Mesenteric fat pad (tissue), 1 donor: ENCODE measurements around the gene MYL3. TPM values are rescaled to one million over a fixed set of nuclear protein-coding genes. Genes with fewer than 3 reads are reported as not detected.
"Not testable (repeated sequence)": the region's sequence is repeated elsewhere in the genome, so short reads cannot be mapped to it uniquely, and the experiment has no call there.

Source experiments
- DNase-seq: peaks from one replicate; pipeline ENCODE4 v3.0.0-alpha.2; 2020; ENCODE audit warnings: low spot score
- total RNA-seq: library from RNA; stranded (reverse); fragmentation: NEBNext Ultra II Directional; extraction: Animal tissue kit (Norgen Biotek cat#: 25700); gene quantifications from one replicate; pipeline ENCODE4 v1.2.1, GENCODE V29; 2021
- donor health status: DM: yes; HTN: yes; CAD: no.

MYL3 gene
- total RNA-seq, 1 donor from 2014 or later, result 2.6 TPM

- DNase-seq, result no peak
Observed at GRCh38 chr3:46831316-46831715, 31.9 kb downstream of the MYL3 start.

GRCh38 chr3:46830801-46831200 lies 32.4 kb downstream of the MYL3 start:
- no peak for DNase-seq

DNA sequence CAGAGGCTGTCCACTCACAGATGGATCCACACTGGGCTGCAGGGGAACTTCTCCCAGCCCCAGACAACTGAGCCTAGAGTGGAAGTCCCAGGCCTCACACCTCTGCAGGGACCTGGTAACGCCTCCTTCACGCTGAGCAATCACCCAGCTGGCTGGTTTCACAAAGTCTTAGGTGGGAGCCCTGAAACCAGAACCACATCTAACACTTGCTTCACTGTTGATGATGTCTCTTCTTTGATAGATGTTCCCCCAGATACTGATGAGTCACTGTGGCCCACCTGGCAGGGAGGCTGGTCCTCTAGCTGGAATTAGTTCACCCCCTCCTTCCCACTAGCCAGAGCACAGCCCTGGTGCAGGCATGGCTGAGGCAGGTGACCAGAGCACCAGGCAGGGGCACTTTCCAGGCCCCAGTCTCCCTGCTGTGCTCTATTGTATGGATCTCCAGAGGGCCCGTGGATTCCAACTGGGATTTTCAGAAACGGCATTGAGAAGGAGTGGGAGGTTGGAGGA lies 33.5 kb downstream of the MYL3 start:
- DNase-seq, result no peak

DNA sequence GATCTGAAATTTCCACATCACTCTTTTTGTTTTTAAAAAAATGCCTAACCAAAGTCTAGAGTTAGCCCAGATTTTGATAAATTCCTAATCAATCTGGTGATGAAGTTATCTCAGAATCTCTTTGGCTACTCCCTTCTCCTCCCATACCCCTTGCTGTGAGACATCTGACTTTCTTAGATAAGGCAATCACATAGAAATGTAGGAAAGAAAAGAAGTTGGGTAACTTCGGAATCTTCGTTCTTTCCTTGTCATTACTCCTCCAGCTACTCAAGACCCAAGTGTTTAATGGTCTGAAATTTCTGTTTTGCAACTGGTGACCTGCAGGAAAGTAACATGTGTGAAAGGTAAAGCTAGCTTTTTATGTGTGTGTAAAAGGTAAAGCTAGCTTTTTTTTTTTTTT lies 37.8 kb downstream of the MYL3 start:
- no peak for DNase-seq

GRCh38 chr3:46824211-46824970 lies 38.9 kb downstream of the MYL3 start:
- no peak for DNase-seq

DNA sequence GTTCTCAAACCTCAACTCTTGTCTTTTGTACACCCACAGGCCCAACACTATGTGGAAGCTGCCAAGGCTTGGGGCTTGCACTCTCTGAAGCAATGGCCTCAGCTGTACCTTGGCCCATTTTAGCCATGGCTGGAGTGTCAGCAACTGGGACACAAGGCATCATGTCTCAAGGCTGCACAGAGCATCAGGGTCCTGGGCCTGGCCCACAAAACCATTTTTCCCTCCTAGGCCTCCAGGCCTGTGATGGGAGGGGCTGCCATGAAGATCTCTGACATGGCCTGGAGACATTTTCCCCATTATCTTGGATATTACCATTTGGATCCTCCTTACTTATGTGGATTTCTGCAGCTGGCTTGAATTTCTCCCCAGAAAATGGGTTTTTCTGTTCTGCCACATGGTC lies 39.9 kb downstream of the MYL3 start:
- not testable (repeated sequence) for DNase-seq

DNA sequence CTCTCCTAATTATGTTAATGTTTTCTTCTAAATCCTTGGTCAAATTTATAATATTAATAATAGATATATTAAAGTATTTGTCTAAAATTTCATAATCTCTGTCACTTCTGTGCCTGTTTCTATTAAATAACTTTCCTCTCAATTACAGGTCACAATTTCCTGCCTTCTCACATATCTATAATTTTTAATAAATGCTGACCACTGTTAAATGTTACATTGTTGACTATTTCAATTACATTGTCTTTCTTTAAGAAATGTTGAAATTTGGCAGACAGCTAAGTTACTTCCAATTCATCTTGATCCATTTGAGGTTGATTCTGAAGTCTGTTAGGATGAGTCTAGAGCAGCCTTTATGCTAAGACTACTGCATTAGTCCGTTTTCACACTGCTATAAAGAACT lies 41.7 kb downstream of the MYL3 start:
- DNase-seq, result no peak

DNA sequence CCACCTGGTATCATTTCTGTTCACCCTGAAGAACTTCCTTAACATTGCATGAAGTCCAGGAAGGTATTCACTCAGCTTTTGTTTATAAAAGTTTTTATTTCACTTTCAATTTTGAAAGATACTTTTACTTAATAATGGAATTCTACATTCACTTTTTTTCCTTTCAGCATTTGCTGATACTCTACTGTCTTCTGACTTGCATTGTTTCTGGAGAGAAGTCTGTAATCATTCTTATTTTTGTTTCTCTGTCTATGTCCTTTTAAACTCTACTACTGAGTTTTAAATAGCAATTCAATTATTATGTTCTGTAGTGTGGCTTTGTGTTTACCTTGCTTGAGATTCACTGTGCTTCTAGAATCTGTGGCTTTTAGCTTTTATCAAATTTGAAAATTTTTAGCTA lies 42.4 kb downstream of the MYL3 start:
- no peak for DNase-seq

DNA sequence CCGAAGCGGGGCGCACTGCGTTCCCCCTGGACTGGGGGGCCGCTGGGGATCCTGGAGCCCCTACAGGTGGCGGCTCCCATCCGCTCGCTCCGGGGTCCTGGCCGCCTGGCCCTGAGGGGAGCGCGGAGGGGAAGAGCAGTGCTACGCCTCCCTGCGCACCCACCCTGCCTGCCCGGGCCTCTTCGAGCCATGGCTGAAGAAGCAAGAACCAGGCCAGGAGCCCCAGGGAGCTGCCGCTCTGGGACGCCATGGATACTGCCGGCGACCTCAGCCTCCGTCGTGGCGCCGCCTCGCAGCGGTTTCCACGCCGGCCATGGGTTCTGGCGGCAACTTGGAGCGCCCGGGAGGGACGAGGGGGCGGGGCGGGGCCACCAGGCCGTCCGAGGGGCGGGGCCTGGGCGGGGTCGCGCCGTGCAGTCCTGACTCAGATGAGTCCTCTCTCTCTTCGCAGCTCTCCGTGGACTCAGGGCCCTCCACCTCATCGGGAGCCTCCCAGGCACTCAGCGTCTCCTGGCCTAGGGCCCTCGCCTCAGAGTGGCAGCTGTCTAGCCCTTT lies 50.9 kb downstream of the MYL3 start:
- DNase-seq, result no peak

DNA sequence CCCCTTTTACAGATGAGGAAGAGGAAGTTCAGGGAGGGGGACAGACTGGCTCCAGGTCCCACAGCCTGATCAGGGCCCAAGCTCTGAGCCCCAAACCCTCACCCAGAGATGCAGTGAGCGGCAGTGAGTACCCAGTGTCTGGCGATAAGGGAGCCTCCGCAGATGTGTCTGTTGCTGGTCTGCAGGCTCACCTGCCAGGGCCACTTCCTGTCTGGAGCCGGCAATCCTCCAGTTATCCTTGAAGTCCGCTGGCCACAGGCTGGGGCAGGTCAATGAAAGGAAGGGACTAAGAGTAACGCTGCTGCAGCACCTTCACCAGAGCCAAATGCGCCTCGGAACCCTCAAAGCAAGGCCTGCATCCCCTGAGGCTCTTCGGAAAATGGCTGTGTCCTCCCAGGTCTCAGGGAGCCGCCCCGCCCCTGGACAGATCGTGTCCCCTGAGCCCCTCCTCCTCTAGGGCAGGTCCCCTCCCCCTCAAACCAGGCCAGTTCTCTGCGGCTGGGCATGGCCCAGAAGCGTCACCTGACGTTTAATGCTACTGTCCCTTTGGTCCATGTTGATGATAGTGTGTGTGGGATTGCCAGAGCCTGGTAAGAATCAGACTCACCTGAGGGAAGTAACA lies 51.5 kb downstream of the MYL3 start:
- DNase-seq, result no peak

- not testable (repeated sequence) for DNase-seq
Observed at GRCh38 chr3:46808766-46809165, 54.5 kb downstream of the MYL3 start.

Other genes with a start within 250 kb of the MYL3 start
- gene ALS2CL, start 169.8 kb downstream of the MYL3 start, total RNA-seq, result 8.4 TPM
- 0.19 TPM for gene TMIE, start 162.1 kb downstream of the MYL3 start, total RNA-seq
- gene PRSS50, start 145.6 kb downstream of the MYL3 start, total RNA-seq, result not detected
- gene PTH1R, start 14.3 kb upstream of the MYL3 start, total RNA-seq, result 16.3 TPM
- 33.1 TPM for gene CCDC12, start 113.3 kb upstream of the MYL3 start, total RNA-seq
- gene NBEAL2, start 116.2 kb upstream of the MYL3 start, total RNA-seq, result 42.9 TPM